Body of pancreas (tissue), 4 donors: ENCODE results near the gene PIGR.

ENCODE experiments used
- POLR2A ChIP-seq, 3 donors: fragments of 450-650 bp; IDR thresholded peaks; one replicate each; pipeline ENCODE4 v1.6.1; 2016; ENCODE audit warnings: antibody characterized with exemption in 3 of 3, mild to moderate bottlenecking in 2 of 3
- TF ChIP-seq, protein P1 (sequence below), 7 experiments: fragments of 450-650 bp in 4 of 7; fragments of 200-600 bp in 3 of 7; sonication (generic) in 3 of 7; IDR thresholded peaks; one replicate each; pipeline ENCODE4 v1.5.1; 2016 to 2019; ENCODE audit warnings: antibody characterized with exemption in 7 of 7

GRCh38 chr1:206899717-206900116 is 46.5 kb downstream of the PIGR start:
- TF ChIP-seq, protein P1, sequence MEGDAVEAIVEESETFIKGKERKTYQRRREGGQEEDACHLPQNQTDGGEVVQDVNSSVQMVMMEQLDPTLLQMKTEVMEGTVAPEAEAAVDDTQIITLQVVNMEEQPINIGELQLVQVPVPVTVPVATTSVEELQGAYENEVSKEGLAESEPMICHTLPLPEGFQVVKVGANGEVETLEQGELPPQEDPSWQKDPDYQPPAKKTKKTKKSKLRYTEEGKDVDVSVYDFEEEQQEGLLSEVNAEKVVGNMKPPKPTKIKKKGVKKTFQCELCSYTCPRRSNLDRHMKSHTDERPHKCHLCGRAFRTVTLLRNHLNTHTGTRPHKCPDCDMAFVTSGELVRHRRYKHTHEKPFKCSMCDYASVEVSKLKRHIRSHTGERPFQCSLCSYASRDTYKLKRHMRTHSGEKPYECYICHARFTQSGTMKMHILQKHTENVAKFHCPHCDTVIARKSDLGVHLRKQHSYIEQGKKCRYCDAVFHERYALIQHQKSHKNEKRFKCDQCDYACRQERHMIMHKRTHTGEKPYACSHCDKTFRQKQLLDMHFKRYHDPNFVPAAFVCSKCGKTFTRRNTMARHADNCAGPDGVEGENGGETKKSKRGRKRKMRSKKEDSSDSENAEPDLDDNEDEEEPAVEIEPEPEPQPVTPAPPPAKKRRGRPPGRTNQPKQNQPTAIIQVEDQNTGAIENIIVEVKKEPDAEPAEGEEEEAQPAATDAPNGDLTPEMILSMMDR (IDR thresholded peaks at IDR 0.05) = no peak
- TF ChIP-seq POLR2A (IDR thresholded peaks at IDR 0.05) = no peak
